ENCODE data around the gene HIP1.
"Not testable (repeated sequence)": the region's sequence is repeated elsewhere in the genome, so short reads cannot be mapped to it uniquely, and the experiment has no call there.

HIP1 gene

GRCh38 chr7:75712517-75713361 is 26.0 kb downstream of the HIP1 start:
- no peak for DNase-seq

- no peak for DNase-seq
Observed at GRCh38 chr7:75711656-75712514, 26.9 kb downstream of the HIP1 start.

GRCh38 chr7:75711076-75711475 is 27.7 kb downstream of the HIP1 start:
- no peak for DNase-seq

- DNase-seq = no peak
Observed at GRCh38 chr7:75704928-75705327, 33.8 kb downstream of the HIP1 start.

- DNase-seq = no peak
Observed at GRCh38 chr7:75702515-75702914, 36.2 kb downstream of the HIP1 start.

GRCh38 chr7:75699993-75700392 is 38.7 kb downstream of the HIP1 start:
- DNase-seq = no peak

- DNase-seq = no peak
Observed at GRCh38 chr7:75698358-75698757, 40.4 kb downstream of the HIP1 start.

GRCh38 chr7:75696263-75697037 is 42.3 kb downstream of the HIP1 start:
- DNase-seq = no peak

GRCh38 chr7:75694638-75695399 is 43.9 kb downstream of the HIP1 start:
- DNase-seq = no peak

- not testable (repeated sequence) for DNase-seq
Observed at GRCh38 chr7:75693668-75694067, 45.1 kb downstream of the HIP1 start.

- DNase-seq = no peak
Observed at GRCh38 chr7:75691793-75692543, 46.8 kb downstream of the HIP1 start.

- DNase-seq = no peak
Observed at GRCh38 chr7:75690121-75690523, 48.6 kb downstream of the HIP1 start.

- DNase-seq = no peak
Observed at GRCh38 chr7:75689246-75690099, 49.3 kb downstream of the HIP1 start.

GRCh38 chr7:75688200-75689136 is 50.3 kb downstream of the HIP1 start:
- DNase-seq = no peak

- no peak for DNase-seq
Observed at GRCh38 chr7:75687246-75688088, 51.3 kb downstream of the HIP1 start.

GRCh38 chr7:75686551-75686950 is 52.2 kb downstream of the HIP1 start:
- DNase-seq = no peak

GRCh38 chr7:75682052-75682451 is 56.7 kb downstream of the HIP1 start:
- not testable (repeated sequence) for DNase-seq

GRCh38 chr7:75679060-75679459 is 59.7 kb downstream of the HIP1 start:
- no peak for DNase-seq

Measured in activated T-cell treated with anti-CD3 and anti-CD28 coated beads, Interleukin-2, amount 50 U/mL, for 1 hour (primary cell).